T-helper 22 cell (primary cell): ENCODE data around the gene CDC25B.
"Not testable (repeated sequence)": the region's sequence is repeated elsewhere in the genome, so short reads cannot be mapped to it uniquely, and the experiment has no call there.

Experiments used
- DNase-seq: peaks from one replicate; pipeline ENCODE4 v3.0.0-alpha.2; 2020; ENCODE audit warnings: low read depth

The CDC25B gene

DNA sequence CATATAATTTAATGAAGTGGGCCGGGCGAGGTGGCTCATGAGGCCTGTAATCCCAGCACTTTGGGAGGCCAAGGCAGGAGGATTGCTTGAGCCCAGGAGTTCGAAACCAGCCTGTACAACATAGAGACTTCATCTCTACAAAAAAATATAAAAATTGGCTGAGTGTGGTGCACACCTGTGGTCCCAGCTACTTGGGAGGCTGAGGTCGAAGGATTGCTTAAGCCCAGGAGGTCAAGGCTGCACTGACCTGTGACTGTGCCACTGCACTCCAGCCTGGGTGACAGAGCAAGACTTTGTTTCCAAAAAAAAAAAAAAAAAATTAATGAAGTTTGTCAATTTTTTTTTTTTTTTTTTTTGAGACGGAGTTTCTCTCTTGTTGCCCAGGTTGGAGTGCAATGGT is 33.8 kb downstream of the CDC25B start:
- DNase-seq = not testable (repeated sequence)

DNA sequence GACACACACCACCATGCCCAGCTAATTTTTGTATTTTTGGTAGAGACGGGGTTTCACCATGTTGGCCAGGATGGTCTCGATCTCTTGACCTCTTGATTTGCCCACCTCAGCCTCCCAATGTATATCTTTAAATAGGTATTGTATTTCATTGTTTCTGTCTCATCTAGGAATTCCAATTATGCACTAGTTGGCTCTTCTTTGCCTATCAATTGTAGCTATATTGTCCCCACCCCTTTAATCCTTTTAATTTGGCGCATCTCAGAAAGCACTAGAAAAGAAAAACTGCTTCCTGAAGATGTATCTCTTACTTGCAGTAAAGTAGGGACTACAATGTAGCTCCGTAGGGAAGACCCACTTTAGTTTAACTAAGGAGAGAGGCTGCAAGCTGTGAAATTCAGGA is 40.0 kb downstream of the CDC25B start:
- no peak for DNase-seq

DNA sequence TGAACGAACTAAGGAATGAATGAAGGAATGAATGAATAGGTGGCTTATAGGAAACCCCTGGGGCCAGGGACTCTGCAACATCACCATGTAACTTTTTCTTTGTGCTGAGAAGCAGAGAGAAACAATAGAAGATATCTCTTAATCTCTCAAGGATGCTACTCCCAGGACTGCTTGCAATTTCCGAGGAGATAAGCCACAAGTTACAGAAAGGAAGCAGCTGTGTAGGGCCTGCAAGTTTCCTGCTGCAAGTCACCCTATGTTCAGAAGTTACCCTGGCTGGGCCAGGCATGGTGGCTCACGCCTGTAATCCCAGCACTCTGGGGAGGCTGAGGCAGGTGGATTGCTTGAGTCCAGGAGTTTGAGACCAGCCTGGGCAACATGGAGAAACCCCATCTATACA is 43.2 kb downstream of the CDC25B start:
- DNase-seq = no peak

DNA sequence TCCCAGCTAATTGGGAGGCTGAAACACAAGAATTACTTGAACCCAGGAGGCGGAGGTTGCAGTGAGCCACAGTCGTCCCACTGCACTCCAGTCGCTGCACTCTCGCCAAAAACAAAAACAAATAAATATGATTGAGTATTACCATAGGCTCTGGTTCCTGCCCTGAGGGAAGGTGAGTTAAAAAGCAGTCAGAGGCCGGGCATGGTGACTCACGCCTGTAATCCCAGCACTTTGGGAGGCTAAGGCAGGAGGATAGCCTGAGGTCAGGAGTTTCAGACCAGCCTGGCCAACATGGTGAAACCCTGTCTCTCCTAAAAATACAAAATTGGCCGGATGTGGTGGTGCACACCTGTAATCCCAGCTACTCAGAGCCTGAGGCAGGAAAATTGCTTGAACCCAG is 44.1 kb downstream of the CDC25B start:
- DNase-seq = not testable (repeated sequence)

DNA sequence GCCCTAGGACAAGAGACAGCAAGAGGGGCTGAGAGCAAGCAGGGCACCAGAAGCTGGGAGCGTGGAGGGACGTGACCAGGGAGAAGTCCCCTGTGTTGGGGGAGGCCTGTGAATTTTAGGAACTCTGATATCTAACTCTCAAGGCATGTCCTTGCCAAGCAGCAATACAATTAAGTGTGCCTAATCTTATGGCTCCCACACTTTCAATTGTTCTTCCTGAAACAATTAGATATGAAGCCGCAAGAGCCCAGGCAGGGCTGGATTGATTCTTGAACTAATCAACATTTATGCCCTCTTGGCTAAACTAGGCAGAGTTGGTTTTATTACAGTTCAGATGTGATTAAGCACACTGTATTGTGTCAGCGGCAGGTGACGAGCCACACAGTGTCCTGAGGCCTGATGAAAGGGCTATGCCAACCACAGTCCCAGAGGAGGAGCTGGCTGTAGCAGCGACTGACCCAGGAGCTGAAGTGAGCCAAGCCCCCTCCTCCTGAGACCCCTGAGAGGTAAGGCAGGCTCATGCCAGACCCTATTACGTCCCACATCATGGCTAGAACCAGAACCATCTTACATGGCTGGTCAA is 46.3 kb downstream of the CDC25B start:
- DNase-seq = no peak

DNA sequence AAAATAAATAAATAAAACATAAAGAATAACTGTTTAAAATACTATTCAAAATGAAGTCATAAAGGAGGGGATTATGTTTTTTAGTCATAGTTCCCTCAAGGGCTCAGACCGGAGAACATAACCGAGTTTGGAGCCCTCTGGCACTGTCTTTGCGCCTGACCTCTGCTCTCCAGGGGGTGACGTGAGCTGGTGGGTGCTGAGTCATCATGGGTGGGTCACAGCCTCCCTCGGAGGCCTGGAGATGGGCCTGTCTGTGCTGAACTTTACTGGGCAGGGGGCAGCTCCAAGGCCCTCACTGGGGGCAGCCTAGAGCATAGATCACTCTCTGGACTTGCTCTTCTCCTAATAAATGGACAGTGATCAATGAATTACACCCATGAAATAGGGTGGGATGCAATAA is 47.4 kb downstream of the CDC25B start:
- no peak for DNase-seq

DNA sequence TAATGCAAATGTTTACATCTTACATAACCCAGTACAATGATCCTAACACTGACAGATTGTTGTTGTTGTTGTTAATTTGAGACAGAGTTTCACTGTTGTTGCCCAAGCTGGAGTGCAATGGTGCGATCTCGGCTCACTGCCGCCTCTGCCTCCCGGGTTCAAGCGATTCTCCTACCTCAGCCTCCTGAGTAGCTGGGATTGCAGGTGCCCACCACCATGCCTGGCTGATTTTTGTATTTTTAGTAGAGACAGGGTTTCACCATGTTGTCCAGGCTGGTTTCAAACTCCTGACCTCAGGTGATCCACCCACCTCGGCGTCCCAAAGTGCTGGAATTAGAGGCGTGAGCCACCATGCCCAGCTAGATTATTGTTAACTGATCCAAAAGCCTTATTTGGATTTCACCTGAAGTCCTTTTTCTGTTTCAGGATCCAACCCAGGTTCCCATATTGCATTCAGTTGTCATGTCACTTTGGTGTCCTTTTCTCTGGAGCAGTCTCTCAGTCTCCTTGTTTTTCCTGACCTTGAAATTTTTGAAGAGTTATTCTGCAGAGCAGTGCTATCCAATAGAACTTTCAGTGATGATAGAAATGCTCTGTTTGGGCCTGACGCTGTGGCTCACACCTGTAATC is 48.0 kb downstream of the CDC25B start:
- DNase-seq = not testable (repeated sequence)

DNA sequence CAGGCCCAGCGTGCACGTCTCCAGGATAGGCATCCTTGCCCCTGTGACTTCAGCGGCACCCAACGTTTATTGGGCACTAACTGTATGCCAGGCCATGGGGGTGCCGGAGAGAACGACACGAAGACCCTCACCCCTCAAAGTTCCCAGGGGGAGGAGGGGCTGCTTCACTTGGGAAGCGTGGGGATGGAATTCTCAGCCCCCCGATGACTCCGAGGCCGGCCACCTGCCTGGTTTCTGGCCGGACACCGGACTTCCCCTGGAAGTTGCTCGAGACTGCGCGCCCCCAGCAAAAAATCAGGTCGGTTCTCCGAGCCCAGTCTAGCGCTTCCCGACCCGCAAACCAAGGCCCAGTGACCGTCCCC is 50.2 kb downstream of the CDC25B start:
- DNase-seq = no peak

DNA sequence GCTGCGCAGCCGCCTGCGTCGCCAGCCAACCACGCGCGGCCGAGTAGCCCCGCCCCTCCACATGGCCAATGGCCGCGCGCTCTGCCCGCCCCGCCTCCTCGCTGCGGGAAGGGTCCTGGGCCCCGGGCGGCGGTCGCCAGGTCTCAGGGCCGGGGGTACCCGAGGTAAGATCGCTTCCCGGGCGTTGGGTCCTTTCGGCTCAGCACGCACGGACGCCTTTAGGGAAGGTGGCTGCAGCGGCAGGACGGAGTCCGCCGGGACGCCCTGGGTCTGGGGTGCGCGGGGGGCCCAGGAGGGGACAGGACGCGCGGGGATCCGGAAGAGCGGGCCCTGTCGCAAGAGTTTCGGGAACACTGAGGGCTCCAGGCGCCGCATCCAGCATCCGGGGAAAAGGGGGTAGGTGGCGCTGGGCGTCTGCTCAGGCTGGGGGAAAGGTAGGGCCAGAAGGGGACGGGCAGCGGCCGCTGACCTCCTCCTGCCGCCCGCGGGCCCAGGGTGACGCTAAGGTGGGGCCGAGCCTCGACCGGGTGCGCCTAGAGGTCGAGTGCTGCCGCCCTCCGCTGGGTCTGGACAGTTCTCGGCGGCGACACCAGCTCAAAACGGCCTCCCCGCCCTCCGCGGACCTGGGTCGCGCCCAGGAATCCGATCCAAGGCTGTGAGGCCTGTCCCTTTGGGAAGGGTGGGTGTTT is 50.8 kb downstream of the CDC25B start, which contains the start of gene MAVS:
Gene MAVS (plus strand): TSS at position 95 of the 689 bp plus-strand sequence. CDS start 7,791 bp downstream, outside the sequence.
- DNase-seq = peak; percentile 75

DNA sequence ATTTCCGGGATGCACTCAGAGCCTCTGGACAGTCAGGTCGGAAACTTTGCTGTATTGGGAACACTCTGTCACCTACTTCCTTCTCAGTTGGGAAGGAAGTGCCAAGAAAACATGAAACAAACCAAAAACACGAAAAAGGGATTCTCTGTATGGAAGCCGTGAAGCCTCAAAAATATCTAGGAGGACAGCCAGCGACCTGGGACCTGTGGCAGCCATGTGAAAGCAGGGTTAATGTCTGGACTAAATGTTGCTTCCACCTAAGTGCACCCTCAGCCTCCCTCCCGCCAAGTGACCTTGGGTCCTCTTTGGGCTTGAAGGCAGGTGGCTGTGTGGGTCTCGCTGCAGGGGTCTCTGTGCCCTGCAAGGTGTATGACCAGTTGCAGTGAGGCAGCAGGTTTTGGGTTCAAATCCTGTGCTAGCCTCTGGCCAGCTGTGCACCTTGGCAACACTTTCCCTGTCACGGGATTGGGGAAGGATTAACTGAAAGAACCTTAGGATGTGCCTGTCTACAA is 51.4 kb downstream of the CDC25B start:
- no peak for DNase-seq

DNA sequence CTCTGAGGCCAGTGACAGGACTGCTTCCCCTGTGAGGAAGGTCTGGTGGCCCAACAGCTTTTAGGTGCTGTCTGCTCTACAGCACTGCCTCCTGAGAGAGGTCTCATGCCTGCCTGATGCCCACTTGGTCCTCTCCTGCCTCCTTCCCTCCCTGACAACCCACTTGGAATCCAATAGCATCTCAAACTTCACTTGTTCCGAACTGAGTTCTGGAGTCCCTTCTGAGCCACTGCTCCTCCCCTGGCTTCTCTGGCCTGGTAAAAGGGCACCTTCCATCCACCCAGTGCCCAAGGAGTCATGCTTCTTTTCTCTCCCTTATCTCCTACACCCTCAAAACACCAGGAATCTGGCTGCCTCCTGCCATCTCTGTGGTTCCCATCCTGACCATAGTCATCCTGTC is 52.5 kb downstream of the CDC25B start:
- no peak for DNase-seq

DNA sequence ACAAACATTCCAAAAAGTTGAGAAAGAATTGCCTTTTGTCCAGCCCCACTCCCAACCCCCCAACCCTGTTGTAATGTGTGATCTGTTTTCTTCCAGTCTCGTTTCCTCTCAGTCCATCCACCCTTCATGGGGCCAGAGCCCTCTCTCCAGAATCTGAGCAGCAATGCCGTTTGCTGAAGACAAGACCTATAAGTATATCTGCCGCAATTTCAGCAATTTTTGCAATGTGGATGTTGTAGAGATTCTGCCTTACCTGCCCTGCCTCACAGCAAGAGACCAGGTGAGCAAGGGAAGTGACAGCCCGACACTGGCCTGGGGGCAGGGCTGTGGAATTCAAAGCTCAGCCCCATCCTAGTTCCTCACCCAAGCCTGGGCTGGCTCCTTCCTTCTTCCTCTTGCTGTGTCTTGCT is 58.4 kb downstream of the CDC25B start:
- no peak for DNase-seq
